Measurements from ENCODE around the gene AP1AR. TPM values are rescaled to one million over a fixed set of nuclear protein-coding genes. Genes with fewer than 3 reads are reported as not detected.

Gene AP1AR
- total RNA-seq, 2 donors from 2014 or later = 15.3 to 24.3 TPM

DNA sequence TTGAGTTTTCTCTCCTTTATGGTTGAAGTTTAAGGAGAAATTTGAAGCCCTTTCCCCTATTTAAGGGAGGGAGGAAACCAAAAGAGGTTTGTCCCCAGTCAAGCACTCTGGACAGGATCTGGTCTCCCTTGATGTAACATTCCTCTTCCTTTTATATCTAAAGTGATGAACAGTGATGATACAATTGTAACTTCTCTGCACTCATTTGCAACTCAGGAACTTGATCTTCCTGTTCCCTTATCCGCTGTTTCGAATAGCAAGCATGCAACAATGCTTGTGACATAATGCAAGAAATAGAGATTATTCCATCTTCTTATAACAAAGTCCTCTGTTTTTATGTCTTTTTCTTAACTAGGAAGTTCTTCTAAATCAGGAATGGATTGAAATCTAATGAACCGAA, 83.9 kb downstream of the AP1AR start:
- H3K4me3 ChIP-seq = no peak overlapping the region
- no peaks in the 10 kb centered on the region for H3K4me1 ChIP-seq (replicated peaks)
- intact Hi-C loops (cut with DNase I) = no loop called here
- H3K27ac ChIP-seq = no peak overlapping the region
- no peaks in the 10 kb centered on the region for H3K27me3 ChIP-seq (replicated peaks; ENCODE audit: insufficient read depth)
- no peaks in the 10 kb centered on the region for H3K36me3 ChIP-seq
- no peaks in the 10 kb centered on the region for H3K9me3 ChIP-seq
- 89% methylated on average over 3 of the region's 3 CpGs for WGBS
- TF ChIP-seq POLR2A (IDR thresholded peaks at IDR 0.05) = no peak
- TF ChIP-seq POLR2AphosphoS5 (IDR thresholded peaks at IDR 0.05) = no peak
- TF ChIP-seq, protein P1, sequence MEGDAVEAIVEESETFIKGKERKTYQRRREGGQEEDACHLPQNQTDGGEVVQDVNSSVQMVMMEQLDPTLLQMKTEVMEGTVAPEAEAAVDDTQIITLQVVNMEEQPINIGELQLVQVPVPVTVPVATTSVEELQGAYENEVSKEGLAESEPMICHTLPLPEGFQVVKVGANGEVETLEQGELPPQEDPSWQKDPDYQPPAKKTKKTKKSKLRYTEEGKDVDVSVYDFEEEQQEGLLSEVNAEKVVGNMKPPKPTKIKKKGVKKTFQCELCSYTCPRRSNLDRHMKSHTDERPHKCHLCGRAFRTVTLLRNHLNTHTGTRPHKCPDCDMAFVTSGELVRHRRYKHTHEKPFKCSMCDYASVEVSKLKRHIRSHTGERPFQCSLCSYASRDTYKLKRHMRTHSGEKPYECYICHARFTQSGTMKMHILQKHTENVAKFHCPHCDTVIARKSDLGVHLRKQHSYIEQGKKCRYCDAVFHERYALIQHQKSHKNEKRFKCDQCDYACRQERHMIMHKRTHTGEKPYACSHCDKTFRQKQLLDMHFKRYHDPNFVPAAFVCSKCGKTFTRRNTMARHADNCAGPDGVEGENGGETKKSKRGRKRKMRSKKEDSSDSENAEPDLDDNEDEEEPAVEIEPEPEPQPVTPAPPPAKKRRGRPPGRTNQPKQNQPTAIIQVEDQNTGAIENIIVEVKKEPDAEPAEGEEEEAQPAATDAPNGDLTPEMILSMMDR (IDR thresholded peaks at IDR 0.05) = no peak
- no peak for DNase-seq (ENCODE audit: low spot score)

GRCh38 chr4:112316360-112316759, 84.8 kb downstream of the AP1AR start:
- 81% methylated on average over 2 of the region's 2 CpGs for WGBS
- TF ChIP-seq POLR2A (IDR thresholded peaks at IDR 0.05) (no peak), POLR2AphosphoS5 (IDR thresholded peaks at IDR 0.05) (no peak)
- TF ChIP-seq, protein P1 (IDR thresholded peaks at IDR 0.05) = no peak
- H3K27ac ChIP-seq = no peak overlapping the region

DNA sequence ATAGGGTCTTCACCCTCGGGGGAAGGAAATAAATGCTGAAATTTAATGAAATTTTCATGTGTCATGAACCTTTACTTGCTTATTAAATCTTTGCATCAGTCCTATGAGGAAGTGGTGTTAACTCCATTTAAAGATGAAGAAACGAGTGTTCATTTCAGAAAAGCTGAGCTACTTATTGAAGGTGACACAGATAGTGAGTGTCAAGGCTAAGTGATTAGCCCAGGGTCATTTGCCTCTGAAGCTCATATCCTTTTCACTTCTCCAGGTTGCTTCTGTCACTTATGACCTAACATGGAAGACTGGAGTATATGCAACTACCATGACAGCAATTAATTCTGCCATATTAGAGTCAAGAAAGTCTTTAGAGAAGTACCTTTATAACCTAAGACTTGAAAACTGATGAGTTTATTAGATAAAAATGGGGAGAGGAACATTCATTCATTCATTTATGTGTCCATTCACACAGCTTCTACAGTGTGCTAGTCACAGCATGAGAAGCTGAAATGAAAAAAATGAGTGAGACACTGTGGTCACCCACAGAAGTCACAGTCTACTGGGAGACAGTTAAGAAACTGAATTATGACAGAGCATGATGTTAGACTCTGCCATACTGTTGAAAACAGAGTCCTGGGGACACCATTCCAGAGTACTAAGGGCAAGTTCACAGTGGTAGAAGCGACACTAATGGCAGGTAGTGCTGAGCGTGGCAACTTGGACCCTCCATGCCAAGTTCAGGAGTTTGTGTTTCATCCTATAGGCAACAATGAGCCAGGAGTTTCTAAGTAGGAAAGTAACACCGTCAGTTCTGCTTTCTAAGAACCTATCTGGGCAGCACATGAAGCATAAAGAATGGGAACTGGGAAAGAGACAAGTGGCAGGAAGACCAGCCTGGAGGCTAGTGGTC, 86.9 kb downstream of the AP1AR start:
- TF ChIP-seq, protein P1 (IDR thresholded peaks at IDR 0.05) = no peak
- no peak for TF ChIP-seq POLR2A (IDR thresholded peaks at IDR 0.05)
- TF ChIP-seq POLR2AphosphoS5 (IDR thresholded peaks at IDR 0.05) = no peak
- 78% methylated on average over 5 of the region's 5 CpGs for WGBS
- H3K27ac ChIP-seq = no peak overlapping the region
- no peaks in the 10 kb centered on the region for H3K36me3 ChIP-seq
- H3K9me3 ChIP-seq = no peaks in the 10 kb centered on the region
- no peak overlapping the region for H3K4me3 ChIP-seq
- no peak for DNase-seq (ENCODE audit: low spot score)
- H3K27me3 ChIP-seq (replicated peaks; ENCODE audit: insufficient read depth) = no peaks in the 10 kb centered on the region
- intact Hi-C loops (cut with DNase I) = no loop called here
- H3K4me1 ChIP-seq (replicated peaks) = no peaks in the 10 kb centered on the region

More at GRCh38 chr4:112316360-112316759, 84.8 kb downstream of the AP1AR start:
- no peak for DNase-seq (ENCODE audit: low spot score)
- H3K4me1 ChIP-seq (replicated peaks) = no peaks in the 10 kb centered on the region
- H3K4me3 ChIP-seq = no peak overlapping the region
- no peaks in the 10 kb centered on the region for H3K27me3 ChIP-seq (replicated peaks; ENCODE audit: insufficient read depth)
- no peaks in the 10 kb centered on the region for H3K36me3 ChIP-seq
- intact Hi-C loops (cut with DNase I) = no loop called here
- no peaks in the 10 kb centered on the region for H3K9me3 ChIP-seq

Other genes starting within 250 kb of the AP1AR start
- 1 to 10 TPM; 3.6 to 3.7 TPM for gene FAM241A, start 86.3 kb upstream of the AP1AR start, total RNA-seq
- gene TIFA, start 54.1 kb downstream of the AP1AR start, total RNA-seq = 10 to 100 TPM in 1 of 2 donors, 1 to 10 TPM in 1; 2.3 to 16.3 TPM
- 10 to 100 TPM; 12.1 to 13.7 TPM for gene ALPK1, start 65.6 kb downstream of the AP1AR start, total RNA-seq